Uterus (tissue), 4 donors: ENCODE results near the gene TMEM161A. TPM values are rescaled to one million over a fixed set of nuclear protein-coding genes. Genes with fewer than 3 reads are reported as not detected.

Experiments
- DNase-seq, 2 donors: peaks; one replicate each; pipeline ENCODE4 v3.0.0-alpha.2; 2019 to 2020
- H3K27ac ChIP-seq, 2 donors: fragments of 200-600 bp; sonication (generic); 1 replicate in 1 of 2; 2 replicates in 1 of 2; pipeline ENCODE4 v1.5.1; 2016 to 2018
- H3K27me3 ChIP-seq, 2 donors: fragments of 200-600 bp; sonication (generic); one replicate each; pipeline ENCODE4 v1.5.1; 2018 to 2019; ENCODE audit warnings: control low read depth in 1 of 2
- H3K36me3 ChIP-seq, 2 donors: fragments of 200-600 bp; sonication (generic); one replicate each; pipeline ENCODE4 v1.5.1; 2019; ENCODE audit warnings: control low read depth in 1 of 2
- H3K4me1 ChIP-seq, 2 donors: fragments of 200-600 bp; sonication (generic); one replicate each; pipeline ENCODE4 v1.5.1; 2018 to 2019; ENCODE audit warnings: control low read depth in 1 of 2
- H3K4me3 ChIP-seq, 2 donors: fragments of 200-600 bp; sonication (generic); 1 replicate in 1 of 2; 2 replicates in 1 of 2; pipeline ENCODE4 v1.5.1; 2018 to 2019; ENCODE audit warnings: mild to moderate bottlenecking in 1 of 2
- H3K9me3 ChIP-seq, 2 donors: fragments of 200-600 bp; sonication (generic); one replicate each; pipeline ENCODE4 v1.5.1; 2019; ENCODE audit warnings: control low read depth in 1 of 2
- CTCF ChIP-seq, 4 experiments: fragments of 200-600 bp in 2 of 4; fragments of 450-650 bp in 2 of 4; sonication (generic) in 2 of 4; IDR thresholded peaks; one replicate each; pipeline ENCODE4 v1.5.1; 2016 to 2019; ENCODE audit warnings: antibody characterized with exemption in 4 of 4, mild to moderate bottlenecking in 2 of 4, moderate library complexity in 1 of 4
- POLR2A ChIP-seq, 2 donors: fragments of 450-650 bp; IDR thresholded peaks; one replicate each; pipeline ENCODE4 v1.6.1; 2016; ENCODE audit warnings: antibody characterized with exemption in 2 of 2, mild to moderate bottlenecking in 1 of 2, moderate library complexity in 1 of 2
- intact Hi-C: fragments of 100-400 bp; cut with DNase I; formaldehyde crosslinking; loops from one replicate; pipeline ENCODE4 v1.15.1; 2023; ENCODE audit warnings: low total_unique reads
- total RNA-seq, 4 donors: library from RNA; depleted of rRNA in 3 of 4; stranded (reverse); fragments of >200 nt in 3 of 4; gene quantifications; one replicate each; pipeline versions ENCODE4 v1.1.0 to v1.2.4, GENCODE V29; 2014 to 2023
- donor health status: DM: yes; HTN: yes; CAD: no.

The TMEM161A gene
- total RNA-seq, 4 donors from 2014 or later = 3.5 to 33.6 (median 17.3) TPM

GRCh38 chr19:19078801-19079200 is 59.5 kb downstream of the TMEM161A start:
- intact Hi-C loops = no loop called here
- no peak for DNase-seq
- Histone ChIP-seq H3K36me3 (no peaks in the 10 kb centered on the region), H3K4me1 (no peaks in the 10 kb centered on the region), H3K27me3 (no peaks in the 10 kb centered on the region), H3K27ac (no peak overlapping the region), H3K4me3 (no peak overlapping the region), H3K9me3 (no peaks in the 10 kb centered on the region)
- TF ChIP-seq CTCF (IDR thresholded peaks at IDR 0.05) (no peak), POLR2A (IDR thresholded peaks at IDR 0.05) (no peak)

- Histone ChIP-seq H3K4me3 (no peak overlapping the region), H3K36me3 (no peaks in the 10 kb centered on the region), H3K27me3 (no peaks in the 10 kb centered on the region), H3K9me3 (no peaks in the 10 kb centered on the region), H3K4me1 (no peaks in the 10 kb centered on the region), H3K27ac (no peak overlapping the region)
- DNase-seq = no peak
- TF ChIP-seq CTCF (IDR thresholded peaks at IDR 0.05) (no peak), POLR2A (IDR thresholded peaks at IDR 0.05) (no peak)
- intact Hi-C loops = no loop called here
Observed at GRCh38 chr19:19077103-19077502, 61.2 kb downstream of the TMEM161A start.

- TF ChIP-seq POLR2A (IDR thresholded peaks at IDR 0.05) (no peak), CTCF (IDR thresholded peaks at IDR 0.05) (no peak)
- no peaks in the 10 kb centered on the region for H3K36me3 ChIP-seq
Observed at GRCh38 chr19:19076476-19076875, 61.8 kb downstream of the TMEM161A start.

GRCh38 chr19:19075126-19075525 is 63.2 kb downstream of the TMEM161A start:
- Histone ChIP-seq H3K27me3 (no peaks in the 10 kb centered on the region), H3K4me3 (no peak overlapping the region), H3K36me3 (no peaks in the 10 kb centered on the region), H3K4me1 (no peaks in the 10 kb centered on the region), H3K27ac (no peak overlapping the region), H3K9me3 (no peaks in the 10 kb centered on the region)
- TF ChIP-seq CTCF (IDR thresholded peaks at IDR 0.05) (no peak), POLR2A (IDR thresholded peaks at IDR 0.05) (no peak)
- intact Hi-C loops = no loop called here
- no peak for DNase-seq

More at GRCh38 chr19:19076476-19076875, 61.8 kb downstream of the TMEM161A start:
- no peak overlapping the region for H3K4me3 ChIP-seq
- H3K9me3 ChIP-seq = no peaks in the 10 kb centered on the region
- H3K4me1 ChIP-seq = no peaks in the 10 kb centered on the region
- intact Hi-C loops = no loop called here
- no peak for DNase-seq
- no peaks in the 10 kb centered on the region for H3K27me3 ChIP-seq
- H3K27ac ChIP-seq = no peak overlapping the region

- Histone ChIP-seq H3K4me1 (no peaks in the 10 kb centered on the region), H3K9me3 (no peaks in the 10 kb centered on the region), H3K4me3 (no peak overlapping the region), H3K27ac (no peak overlapping the region), H3K36me3 (no peaks in the 10 kb centered on the region), H3K27me3 (no peaks in the 10 kb centered on the region)
- no peak for DNase-seq
- no peak for TF ChIP-seq CTCF (IDR thresholded peaks at IDR 0.05)
- TF ChIP-seq POLR2A (IDR thresholded peaks at IDR 0.05) = no peak
- intact Hi-C loops = no loop called here
Observed at GRCh38 chr19:19074196-19074882, 63.9 kb downstream of the TMEM161A start.
